Fibroblast of upper back skin (primary cell): ENCODE measurements around the gene PRR5.
"Not testable (repeated sequence)": the region's sequence is repeated elsewhere in the genome, so short reads cannot be mapped to it uniquely, and the experiment has no call there.

Source experiments
- DNase-seq: peaks from one replicate; pipeline ENCODE4 v3.0.0-alpha.2; 2013

Gene PRR5

GRCh38 chr22:44701824-44702478, at the start of gene PRR5:
PRR5 (plus strand) TSS chr22:44702204; CDS start chr22:44702475, 271 bp downstream.
- peak; percentile 89 for DNase-seq

- not testable (repeated sequence) for DNase-seq
Observed at GRCh38 chr22:44652866-44653265, 49.1 kb upstream of the PRR5 start.

GRCh38 chr22:44658311-44658953, 43.6 kb upstream of the PRR5 start:
- peak; percentile 80 for DNase-seq

GRCh38 chr22:44659140-44659539, 42.9 kb upstream of the PRR5 start:
- DNase-seq, result no peak

GRCh38 chr22:44660051-44660830, 41.8 kb upstream of the PRR5 start:
- no peak for DNase-seq

GRCh38 chr22:44661070-44661469, 40.9 kb upstream of the PRR5 start:
- DNase-seq, result peak; percentile 19

- DNase-seq, result no peak
Observed at GRCh38 chr22:44661659-44662569, 40.1 kb upstream of the PRR5 start.

GRCh38 chr22:44663256-44663999, 38.6 kb upstream of the PRR5 start:
- DNase-seq, result no peak

GRCh38 chr22:44664149-44664548, 37.9 kb upstream of the PRR5 start:
- no peak for DNase-seq

GRCh38 chr22:44665115-44665514, 36.9 kb upstream of the PRR5 start:
- no peak for DNase-seq

GRCh38 chr22:44666207-44666585, 35.8 kb upstream of the PRR5 start:
- DNase-seq, result no peak

- no peak for DNase-seq
Observed at GRCh38 chr22:44667276-44667675, 34.7 kb upstream of the PRR5 start.

GRCh38 chr22:44667829-44668189, 34.2 kb upstream of the PRR5 start:
- no peak for DNase-seq

GRCh38 chr22:44668190-44668885, 33.7 kb upstream of the PRR5 start:
- DNase-seq, result no peak

GRCh38 chr22:44668886-44669521, 33.0 kb upstream of the PRR5 start:
- DNase-seq, result no peak

- no peak for DNase-seq
Observed at GRCh38 chr22:44669561-44669976, 32.4 kb upstream of the PRR5 start.

- no peak for DNase-seq
Observed at GRCh38 chr22:44670220-44670988, 31.6 kb upstream of the PRR5 start.

- no peak for DNase-seq
Observed at GRCh38 chr22:44671742-44672141, 30.3 kb upstream of the PRR5 start.

GRCh38 chr22:44672632-44673031, 29.4 kb upstream of the PRR5 start:
- no peak for DNase-seq

- DNase-seq, result no peak
Observed at GRCh38 chr22:44673406-44673805, 28.6 kb upstream of the PRR5 start.
